Measurements from ENCODE around the gene HEBP2.
"Not testable (repeated sequence)": the region's sequence is repeated elsewhere in the genome, so short reads cannot be mapped to it uniquely, and the experiment has no call there.

The HEBP2 gene

DNA sequence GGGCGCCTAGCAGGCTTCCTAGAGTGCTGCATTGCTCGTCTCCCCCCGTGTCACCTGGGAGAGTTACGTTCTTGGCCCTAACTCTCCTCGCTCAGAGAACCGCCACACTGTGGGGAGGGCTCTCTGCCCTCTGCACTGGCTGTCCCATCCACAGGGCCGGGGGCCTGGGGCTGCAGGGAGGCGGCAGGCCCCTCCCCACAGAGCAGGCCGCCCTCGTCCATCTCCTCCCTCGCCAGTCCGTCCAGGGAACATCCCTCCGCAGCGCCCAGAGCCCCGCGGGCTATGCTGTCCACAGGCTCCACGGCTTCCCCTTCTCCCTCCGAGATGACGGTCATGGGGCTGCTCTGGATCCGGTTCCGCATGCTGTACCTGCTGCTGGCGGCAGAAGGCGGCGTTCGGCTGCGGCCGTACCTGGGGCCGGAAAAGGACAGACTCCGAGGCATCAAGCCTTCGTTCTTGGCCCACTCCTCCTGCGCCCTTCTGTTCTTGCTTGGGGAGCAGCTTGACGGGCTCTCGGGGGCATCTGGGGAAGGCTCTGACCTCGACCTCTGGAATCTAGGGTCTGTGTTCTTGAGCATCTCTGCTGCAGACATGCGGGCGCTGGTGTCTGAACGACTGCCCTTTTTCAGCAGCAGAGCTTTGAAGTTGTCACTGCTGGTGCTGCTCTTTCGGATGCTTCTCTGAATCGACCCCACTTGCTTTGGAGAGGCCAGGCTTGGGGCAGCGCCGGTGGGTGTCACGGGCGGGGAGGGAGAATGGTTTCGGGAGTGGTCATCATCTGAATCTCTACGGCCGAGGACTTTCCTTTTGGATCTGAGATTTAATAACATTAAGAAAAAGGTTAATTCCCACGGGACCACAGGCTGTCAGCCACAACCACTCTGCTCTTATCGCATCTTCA, 20.2 kb downstream of the HEBP2 start:
- no peak for DNase-seq

DNA sequence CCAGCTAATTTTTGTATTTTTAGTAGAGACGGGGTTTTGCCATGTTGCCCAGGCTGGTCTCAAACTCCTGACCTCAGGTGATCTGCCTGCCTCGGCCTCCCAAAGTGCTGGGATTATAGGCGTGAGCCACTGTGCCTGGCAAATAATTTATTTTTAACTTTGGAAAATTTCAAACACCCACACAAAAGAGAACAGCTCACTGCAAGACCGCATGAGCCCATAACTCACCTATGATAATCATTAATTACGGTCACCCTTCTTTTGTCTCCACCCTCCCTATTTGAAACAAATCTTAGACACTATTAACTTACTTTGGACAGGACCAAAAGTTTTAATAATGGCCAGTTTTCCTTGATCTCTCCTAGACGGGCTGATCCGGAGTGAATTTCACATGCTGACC, 21.2 kb downstream of the HEBP2 start:
- DNase-seq, result not testable (repeated sequence)

DNA sequence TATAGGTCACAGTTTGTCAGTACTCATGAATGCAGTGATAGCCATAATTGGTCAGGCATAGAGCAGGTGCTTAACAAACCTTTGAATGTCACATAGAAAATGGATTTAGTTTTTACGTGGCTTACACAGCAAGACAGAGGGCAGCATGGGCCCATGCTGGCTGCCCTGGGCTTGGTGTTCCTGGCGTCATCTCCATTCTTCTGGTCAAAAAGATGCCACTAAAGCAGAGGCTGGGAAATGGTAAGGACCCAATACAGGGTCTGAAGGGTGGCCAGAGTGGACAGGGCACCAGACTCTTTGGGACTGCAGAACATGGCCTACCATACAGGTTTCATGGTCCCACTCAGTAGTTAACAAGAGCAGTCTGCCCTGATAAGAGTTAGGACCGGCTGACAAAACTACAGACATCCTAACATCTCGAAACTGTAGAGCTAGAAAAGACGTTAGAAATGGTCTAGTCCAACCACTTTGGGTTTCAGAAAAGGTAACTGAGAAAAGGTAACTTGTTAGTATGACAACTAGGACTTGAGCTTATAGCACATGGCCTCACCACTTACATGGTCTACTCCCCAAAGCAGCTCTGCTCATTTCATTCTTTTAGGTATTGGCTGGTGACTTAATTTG, 22.6 kb downstream of the HEBP2 start:
- DNase-seq, result no peak

DNA sequence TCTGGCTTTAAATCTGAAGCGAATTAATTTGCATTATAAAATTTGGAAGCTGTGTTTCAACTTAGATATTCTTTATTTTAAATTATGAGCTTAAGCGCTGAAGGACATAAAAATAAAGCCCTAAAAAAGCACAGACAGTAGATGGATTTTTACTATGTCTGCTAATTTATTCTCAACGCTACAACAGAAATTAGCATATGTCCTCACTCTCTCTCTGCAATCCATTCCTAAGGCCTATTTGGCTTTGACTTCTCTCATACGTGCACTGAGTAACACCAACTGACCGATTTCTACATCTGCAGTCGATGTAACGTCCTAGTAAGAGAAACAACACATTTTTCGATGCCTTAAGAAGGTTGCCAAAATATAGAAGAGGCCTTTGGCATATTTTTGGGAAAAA, 23.7 kb downstream of the HEBP2 start:
- DNase-seq, result no peak

DNA sequence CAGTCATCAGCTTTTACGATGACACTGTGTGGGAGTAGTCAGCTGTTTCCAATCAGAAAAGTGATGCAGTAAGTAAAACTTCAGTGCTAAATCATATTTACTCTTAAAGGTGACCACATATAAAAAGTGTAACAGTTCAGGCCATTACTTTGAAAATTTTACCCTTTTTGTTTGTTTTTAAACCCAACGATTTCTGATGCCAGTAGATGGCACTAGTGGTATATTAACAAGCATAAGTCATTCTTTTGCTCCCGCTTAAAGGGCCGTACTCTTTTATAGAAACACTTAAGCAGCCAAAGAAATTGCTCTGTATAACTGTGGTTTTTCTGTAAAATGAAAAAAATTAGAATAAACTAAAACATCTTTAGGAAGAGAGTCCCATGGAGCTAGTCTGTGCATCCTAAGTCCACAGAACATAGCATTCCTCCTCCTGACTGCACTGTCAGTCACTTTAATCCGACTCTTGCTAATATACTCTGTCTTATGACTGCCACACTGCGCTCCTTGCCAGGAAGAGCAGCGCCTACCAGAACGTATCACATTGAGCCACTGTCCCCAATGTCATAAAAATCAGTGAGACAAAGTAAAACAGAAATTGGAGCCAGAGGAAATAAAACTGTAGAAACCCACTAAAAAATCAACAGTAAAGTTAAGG, 25.0 kb downstream of the HEBP2 start:
- no peak for DNase-seq

DNA sequence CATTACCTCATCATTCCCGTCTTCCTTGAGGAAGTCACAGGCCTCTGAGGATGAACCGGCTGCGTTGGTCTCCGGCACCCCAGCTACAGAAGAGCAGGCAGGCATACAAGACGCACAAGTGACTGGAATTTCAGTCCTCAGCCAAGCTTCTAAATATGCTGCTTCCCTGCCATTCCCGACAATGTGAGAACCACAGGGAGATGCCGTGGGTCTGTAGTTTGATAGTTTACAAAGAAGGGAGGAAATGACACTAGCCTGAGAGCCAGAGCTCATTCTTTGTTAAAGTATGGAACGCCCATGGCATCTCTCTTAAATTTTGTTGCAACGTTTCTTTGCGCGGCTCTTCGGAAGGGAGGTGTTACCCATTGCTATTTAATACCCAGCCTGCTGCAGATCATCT, 25.7 kb downstream of the HEBP2 start:
- no peak for DNase-seq

DNA sequence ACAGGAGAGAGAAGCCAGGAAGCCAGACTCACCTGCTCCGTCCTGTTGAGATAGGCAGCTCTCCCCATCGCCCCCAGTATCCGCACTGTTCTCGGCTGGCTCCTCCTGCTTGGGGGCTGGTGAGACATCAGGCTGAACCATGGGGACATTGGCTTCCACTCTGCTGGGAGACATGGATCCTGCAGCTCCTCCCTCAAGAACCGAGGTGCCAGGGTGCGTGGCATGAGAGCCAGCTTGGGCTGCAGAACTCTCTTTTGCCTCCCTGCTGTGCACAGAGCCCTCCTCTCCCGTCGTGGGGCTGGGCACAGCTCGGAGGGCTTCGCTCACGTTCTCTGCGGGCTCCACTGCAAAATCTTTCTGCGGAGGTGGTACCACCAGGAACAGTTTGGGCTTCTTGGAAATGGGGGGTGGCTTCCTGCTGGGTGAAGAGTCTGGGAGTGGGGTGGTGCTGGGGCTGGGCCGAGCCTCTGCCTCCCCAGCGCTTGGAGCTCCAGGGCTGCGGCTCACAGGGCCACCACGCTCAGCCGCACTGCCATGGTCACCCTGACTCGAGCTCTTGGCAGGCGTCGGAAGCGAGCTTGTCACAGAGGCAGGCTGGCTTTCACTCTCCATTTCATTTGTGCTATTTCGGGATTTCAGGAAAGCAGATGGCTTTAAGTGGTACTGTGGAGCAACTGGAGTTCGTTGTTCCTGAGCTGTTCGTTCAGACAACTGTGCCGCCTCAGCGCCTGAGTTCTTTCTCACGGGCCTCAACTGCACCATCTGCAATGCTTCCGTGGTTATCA, 26.5 kb downstream of the HEBP2 start:
- DNase-seq, result no peak

DNA sequence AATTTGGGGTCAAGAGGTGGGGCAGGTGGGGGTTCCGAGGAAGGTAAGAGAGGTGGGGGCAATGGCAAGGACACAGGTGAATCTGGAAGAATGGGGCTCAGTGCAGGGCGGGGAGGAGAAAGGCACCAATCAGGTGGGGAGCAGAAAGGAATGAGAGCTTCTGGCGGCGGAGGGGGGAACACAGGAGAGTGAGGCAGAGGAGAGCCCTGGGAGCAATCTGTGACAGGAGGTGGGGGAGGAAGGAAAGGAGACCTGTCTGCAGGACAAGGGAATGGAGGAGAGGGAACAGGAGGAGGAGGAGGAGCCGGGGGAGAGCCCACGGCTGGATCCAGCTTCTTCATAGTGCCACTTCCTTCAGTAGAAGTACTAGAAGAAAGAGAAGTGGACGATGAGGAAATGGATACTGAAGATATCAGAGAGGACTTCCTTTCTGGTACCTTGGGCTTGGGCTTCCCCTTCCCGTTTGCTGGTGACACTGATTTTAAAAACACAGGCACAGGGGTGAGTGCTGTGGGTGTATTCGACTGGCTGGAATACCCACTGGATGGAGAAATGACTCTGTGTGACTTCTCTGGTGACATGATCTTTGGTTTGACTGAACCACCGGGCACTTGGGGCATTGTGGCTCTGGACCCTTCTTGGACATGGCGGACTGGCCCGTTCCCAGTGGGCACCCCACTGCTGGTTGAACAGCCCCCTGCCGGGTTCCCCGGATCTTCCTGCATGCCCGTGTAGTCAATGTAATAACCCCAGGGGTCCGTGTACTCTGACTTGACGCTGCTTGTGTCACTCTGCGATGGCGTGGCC, 27.4 kb downstream of the HEBP2 start:
- no peak for DNase-seq

DNA sequence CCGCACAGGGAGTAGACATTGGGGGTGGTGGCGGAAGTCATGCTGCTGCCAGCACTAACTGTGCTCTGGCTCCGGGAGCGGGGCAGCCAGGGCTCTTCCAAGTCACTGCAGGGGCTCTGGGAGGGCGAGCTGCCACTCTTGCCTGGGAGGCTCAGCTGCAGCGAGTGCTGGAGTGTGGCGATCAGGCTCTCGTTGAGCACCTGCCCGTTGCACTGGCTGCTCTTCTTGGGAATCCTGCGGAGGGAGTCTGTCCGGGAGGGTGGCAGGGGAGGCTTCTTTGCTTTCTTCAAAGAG, 28.0 kb downstream of the HEBP2 start:
- no peak for DNase-seq

DNA sequence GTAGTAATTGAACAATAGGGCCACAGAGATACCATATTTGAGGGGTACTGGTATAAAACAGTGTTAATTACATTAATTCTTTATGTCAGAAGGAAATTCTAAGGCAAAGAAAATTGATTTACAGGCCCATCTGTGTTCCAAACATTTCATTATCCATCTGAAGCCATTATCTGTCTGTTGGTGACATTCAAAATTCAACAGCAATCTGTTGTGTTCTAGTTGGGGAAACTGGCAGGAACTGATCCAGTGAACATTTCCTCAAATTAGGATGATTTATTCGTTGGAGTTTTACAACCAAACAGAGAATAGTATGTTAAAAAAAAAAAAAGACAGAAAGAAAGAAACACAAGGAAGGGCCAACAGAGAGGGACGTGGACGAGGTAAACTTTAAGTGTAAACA, 30.1 kb downstream of the HEBP2 start:
- DNase-seq, result no peak

DNA sequence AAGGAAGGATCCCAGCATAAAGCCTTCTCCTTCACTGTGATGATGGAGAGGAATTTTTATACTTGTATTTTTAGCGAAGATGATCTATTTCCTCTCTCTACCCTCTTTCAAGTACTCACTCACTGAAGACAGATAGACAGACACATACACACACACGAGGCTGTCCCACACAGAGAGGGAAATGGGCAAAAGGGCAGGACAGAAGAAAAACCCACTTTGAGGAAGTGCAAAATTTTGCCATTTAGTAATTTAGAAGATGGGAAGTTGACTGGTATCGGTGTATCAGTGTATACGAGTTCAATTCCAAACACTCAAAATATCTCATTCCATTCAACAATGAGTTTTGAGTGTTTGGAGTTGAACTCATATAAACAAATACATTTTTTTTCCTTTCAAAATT, 30.9 kb downstream of the HEBP2 start:
- no peak for DNase-seq

DNA sequence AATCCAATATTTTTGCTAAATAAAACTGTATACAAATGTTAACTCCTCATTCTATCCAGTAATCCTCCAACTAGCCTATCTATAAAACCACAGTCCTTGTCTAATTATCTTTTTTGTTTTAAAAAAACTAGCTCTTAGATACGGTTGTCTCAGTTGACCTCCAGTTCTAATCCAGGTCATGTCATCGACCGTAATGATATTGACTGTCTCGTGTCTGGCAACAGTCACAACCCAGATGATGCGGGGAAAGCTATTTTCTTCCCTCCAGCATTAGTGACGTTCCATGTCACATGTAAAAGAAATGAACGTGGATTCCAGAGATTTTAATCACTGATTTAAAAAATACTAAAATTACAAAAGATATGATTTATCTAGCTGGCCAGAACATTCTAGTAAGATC, 35.5 kb downstream of the HEBP2 start:
- DNase-seq, result no peak

DNA sequence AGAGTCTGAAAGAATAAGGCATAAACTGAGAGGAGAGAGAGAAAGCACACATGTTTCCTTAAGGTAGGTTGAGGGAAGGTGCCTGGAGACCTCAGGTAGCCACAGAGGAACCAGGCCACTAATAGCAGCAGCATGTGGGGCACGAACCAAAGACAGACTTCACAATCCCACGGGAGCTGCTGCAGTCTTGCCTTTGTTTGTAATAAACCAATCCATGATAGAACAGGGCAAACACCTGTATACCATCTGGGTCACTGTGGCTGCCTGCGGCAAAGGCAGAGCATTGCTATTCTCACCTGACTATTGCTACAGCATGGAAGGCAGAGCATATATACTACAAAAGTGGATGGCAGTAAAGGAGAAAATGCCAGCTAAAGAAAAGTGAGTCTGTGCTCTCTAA, 36.3 kb downstream of the HEBP2 start:
- no peak for DNase-seq

DNA sequence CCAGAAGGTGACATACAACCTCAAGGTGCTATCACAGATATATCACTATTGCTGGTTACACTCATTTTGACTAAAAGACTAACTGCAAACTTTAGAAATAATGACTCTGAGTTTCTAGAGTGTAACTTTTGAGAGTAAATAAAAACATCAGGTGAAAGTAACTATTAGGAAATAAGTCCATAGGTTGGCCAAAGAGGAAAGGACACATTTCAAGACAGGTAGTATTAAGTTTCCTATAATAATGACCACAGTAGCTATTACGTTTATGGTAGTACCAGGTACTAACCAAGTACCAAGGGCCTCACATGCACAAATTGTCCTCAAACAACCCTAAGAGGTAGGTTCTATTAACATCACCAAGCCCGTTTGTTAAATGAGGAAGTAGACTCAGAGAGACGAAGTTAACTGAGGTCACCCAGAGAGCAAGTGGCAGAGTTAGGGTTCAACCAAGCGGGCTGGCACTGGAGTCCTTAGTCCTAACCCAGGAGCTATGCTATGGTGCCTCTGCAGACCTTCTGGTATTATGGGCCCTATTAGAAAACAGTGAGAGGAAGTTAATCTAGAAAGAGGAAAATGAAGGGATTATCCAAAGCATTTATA, 36.8 kb downstream of the HEBP2 start:
- no peak for DNase-seq

DNA sequence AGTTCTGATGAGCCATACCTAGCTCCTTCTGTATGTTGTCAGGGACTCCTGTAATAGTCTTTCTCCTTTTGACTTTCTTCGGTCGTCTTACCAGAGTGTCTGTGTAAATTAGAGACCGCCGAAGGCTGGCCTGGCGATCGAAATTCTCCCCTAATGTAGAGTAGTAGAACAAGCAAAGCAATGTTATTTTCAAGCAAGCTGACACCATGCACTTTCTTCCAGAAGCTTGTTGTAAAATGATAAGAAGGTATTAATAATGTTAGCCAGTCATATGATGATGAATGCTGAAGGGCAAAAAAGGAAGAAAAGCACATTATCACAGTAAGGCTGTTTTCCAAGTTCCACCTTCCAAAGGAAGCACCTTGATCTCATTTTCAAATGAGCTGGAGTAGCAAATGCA, 37.9 kb downstream of the HEBP2 start:
- no peak for DNase-seq

DNA sequence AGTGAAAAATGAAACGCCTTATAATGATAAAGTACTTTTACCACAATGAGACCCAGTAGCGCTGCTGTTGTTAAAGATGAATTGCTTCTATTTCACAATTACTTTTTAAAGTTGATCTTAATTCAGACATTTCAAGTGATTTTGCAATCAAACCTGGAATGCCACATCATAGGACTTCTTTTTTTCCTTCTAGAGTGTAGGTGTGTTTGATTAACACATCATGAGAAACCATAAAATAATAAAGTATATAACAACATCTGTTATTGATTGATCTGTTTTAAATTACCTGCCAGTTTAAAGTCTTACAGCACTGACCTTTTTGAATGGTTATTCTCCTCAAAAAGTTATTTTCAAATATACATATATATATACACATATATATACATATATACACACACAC, 38.6 kb downstream of the HEBP2 start:
- no peak for DNase-seq

DNA sequence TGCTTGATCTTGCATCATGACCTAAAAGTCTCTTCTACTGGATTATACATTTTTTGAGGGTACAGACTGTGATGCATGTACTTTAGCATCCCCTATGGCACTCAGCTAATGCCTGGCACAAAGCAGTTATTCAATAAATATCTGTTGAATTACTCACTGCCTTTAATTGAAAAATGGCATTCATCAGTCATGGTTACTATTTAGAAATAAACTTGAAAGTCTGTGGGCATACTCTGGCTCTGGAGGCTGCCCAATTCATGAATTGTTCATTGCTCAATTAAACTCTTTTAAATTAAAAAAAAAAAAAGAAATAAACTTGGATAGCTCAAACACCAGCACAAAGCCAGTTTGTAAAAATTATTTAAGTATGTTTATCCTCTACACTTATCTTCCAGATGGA, 40.0 kb downstream of the HEBP2 start:
- no peak for DNase-seq

DNA sequence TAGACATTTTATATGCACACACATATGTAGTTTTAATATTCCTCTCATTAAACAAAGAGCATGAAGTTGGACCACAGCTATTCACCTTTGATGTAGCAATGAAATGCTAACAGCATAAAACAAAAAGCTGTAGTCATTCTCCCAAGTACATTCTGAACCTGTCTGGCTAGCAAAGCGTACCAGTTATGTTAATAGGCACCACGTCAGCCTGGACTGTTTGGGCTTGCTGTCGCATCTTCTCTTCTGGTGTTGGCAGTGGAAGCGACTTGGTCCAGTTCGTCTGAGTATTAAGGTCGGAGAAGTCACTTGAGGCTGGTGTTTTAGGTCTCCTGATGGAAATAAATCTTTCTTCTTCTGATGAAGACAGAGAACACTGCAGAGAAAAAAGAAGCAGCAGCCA, 42.8 kb downstream of the HEBP2 start:
- no peak for DNase-seq

DNA sequence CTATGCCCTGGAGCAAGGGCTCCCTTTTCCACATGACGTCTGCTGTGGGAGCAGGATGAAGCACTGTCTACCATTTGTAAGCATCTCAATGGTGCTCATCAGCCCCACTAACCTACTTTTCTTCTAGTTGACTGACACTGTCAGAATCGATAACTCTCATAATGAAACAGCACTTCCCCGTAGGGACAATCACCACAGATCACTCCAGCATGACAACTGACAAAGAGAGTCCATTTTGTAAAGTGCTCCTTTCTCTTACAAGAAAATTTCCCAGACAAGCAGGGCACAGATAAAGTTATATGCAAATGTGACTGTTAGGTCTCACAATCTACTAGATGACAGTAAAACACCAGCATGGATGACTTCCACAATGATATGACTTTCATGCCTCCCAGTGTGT, 46.4 kb downstream of the HEBP2 start:
- DNase-seq, result no peak

DNA sequence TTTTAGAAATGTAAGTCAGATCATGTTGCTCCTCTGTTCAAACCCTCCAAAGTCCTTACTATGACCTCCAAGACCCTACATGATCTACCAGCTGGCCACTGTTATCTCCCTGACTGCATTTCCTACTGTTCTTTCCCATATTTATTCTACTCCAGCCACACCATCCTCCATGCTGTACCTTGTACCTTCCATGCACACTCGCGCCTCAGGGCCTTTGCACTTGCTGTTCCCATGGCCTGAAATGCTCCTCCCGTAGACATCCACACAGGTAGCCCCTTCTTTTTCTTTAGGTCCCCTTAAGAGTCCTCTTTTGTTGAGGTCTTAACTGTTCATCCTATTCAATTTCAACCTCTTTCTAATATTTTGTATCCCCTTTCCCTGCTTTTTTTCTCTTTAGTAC, 47.0 kb downstream of the HEBP2 start:
- DNase-seq, result no peak

DNA sequence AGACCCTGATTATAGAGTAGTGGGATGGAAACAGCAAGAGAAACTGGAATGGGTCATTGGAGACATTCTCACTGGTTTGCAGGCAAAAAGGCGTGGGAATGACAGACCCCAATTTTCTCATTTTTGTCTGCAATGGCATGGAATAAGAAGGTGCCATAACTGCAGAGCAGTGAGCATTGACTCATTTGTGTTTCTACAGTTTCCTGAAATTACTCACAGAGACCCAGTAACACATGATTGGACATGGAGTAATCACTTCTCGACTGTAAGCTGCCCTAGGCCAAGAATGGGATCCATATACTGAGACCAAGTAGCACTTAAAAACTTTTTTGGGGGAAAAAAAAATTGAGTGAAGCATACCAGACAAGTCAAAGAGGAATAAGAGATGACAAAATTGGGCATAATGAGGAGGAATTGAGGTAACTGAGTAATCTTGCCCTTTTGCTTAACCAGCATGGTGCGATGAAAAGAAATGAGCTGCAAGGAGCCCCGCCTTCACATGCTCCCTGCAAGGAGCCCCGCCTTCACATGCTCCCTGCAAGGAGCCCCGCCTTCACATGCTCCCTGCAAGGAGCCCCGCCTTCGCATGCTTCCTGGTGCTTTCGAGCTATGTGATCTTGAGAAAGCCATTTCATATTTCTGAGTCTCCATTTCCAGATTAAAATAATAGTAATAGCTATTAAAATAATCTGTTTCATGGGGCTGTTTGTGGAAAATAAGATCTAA, 51.1 kb downstream of the HEBP2 start:
- peak; percentile 9 for DNase-seq

Data from effector CD8-positive, alpha-beta T cell (primary cell).